SK-N-MC (cell line): ENCODE results near the gene SMARCAD1.

ENCODE experiments used
- EZH2 ChIP-seq: fragments of 200-600 bp; sonication (generic); IDR thresholded peaks from one replicate; pipeline ENCODE4 v1.6.1; 2017; ENCODE audit warnings: antibody characterized with exemption
- FOXP2 ChIP-seq: optimal IDR thresholded peaks from 2 replicates; pipeline ENCODE3; 2011; ENCODE audit warnings: mild to moderate bottlenecking, moderate library complexity; ENCODE audit not compliant: insufficient read depth; ENCODE audit errors: extremely low read length, control extremely low read depth
- POLR2AphosphoS5 ChIP-seq: IDR thresholded peaks from 2 replicates; pipeline ENCODE4 v1.6.1; 2012; ENCODE audit warnings: mild to moderate bottlenecking, low read depth, low read length, borderline replicate concordance

GRCh38 chr4:94177822-94178221, 29.8 kb upstream of the SMARCAD1 start:
- TF ChIP-seq EZH2, result no peak
- no peak for TF ChIP-seq POLR2AphosphoS5
- TF ChIP-seq FOXP2, result no peak
